ENCODE data around the gene ANKS1A. TPM values are rescaled to one million over a fixed set of nuclear protein-coding genes. Genes with fewer than 3 reads are reported as not detected.
"Not testable (repeated sequence)": the region's sequence is repeated elsewhere in the genome, so short reads cannot be mapped to it uniquely, and the experiment has no call there.

The ANKS1A gene
- total RNA-seq, 1 experiment from 2014 or later, result 26.5 TPM

GRCh38 chr6:35105078-35105477, 216.0 kb downstream of the ANKS1A start:
- peaks cover 5 to 13% of the 10 kb centered on the region in 2 experiments; a peak in 4 of 5 replicates for H3K9me3 Mint-ChIP-seq
- H3K27me3 Mint-ChIP-seq (ENCODE audit: low read depth), result peaks cover 5% of the 10 kb centered on the region; the same call in 1 of the 2 replicates
- WGBS (ENCODE audit: extremely low coverage, insufficient read length, low lambda C conversion rate), result no CpG with 5 or more reads among the region's 3 CpGs

GRCh38 chr6:35106061-35106460, 217.0 kb downstream of the ANKS1A start:
- peaks cover 5 to 13% of the 10 kb centered on the region in 2 experiments; a peak in 3 of 5 replicates for H3K9me3 Mint-ChIP-seq
- no CpG with 5 or more reads among the region's 6 CpGs for WGBS (ENCODE audit: extremely low coverage, insufficient read length, low lambda C conversion rate)
- H3K4me3 Mint-ChIP-seq, result not testable (repeated sequence)

More at GRCh38 chr6:35105078-35105477, 216.0 kb downstream of the ANKS1A start:
- H2AK5ac ChIP-seq (ENCODE audit: insufficient read length, low read length), result no peak overlapping the region
- no peak overlapping the region for H2BK20ac ChIP-seq (ENCODE audit: low read depth, low read length, poor library complexity, severe bottlenecking)
- H3K4me1 ChIP-seq (ENCODE audit: insufficient read depth, low read length), result no peaks in the 10 kb centered on the region
- no peaks in the 10 kb centered on the region for H3K9me3 ChIP-seq (ENCODE audit: control insufficient read depth, low read depth, low read length)
- Mint-ChIP-seq H3K4me1 (no peaks in the 10 kb centered on the region), H3K27ac (no peak overlapping the region), H3K36me3 (ENCODE audit: insufficient read depth in 1 of 3, low read depth in 3 of 3) (peaks cover 0 to 4% (median 0%) of the 10 kb centered on the region in 3 experiments; a peak in 2 of 7 replicates), H3K4me3 (no peak overlapping the region)
- H3K4ac ChIP-seq (ENCODE audit: low read depth, low read length), result no peak overlapping the region
- no peak for DNase-seq
- H2BK120ac ChIP-seq (ENCODE audit: low read depth, low read length, poor library complexity, severe bottlenecking), result no peak overlapping the region
- H2BK5ac ChIP-seq (ENCODE audit: insufficient read length, low read length), result no peak overlapping the region
- no peak overlapping the region for H4K91ac ChIP-seq (ENCODE audit: insufficient read length, low read depth, low read length)
- no peak overlapping the region for H3K27ac ChIP-seq (ENCODE audit: insufficient read length, low read depth, low read length)
- no peaks in the 10 kb centered on the region for H4K20me1 ChIP-seq (ENCODE audit: control insufficient read depth, insufficient read depth, insufficient read length)
- H3T11ph ChIP-seq (ENCODE audit: low read length), result no peak overlapping the region
- H2BK15ac ChIP-seq (ENCODE audit: low read depth, low read length), result no peak overlapping the region
- no peak overlapping the region for H4K8ac ChIP-seq (replicated peaks; ENCODE audit: insufficient read length, low read depth, low read length)
- H3K23ac ChIP-seq (ENCODE audit: insufficient read length, low read depth, low read length), result no peak overlapping the region
- H2AFZ ChIP-seq (ENCODE audit: low read length), result no peak overlapping the region
- H3K56ac ChIP-seq (ENCODE audit: insufficient read length, low read depth, low read length), result no peak overlapping the region
- TF ChIP-seq, protein P1, sequence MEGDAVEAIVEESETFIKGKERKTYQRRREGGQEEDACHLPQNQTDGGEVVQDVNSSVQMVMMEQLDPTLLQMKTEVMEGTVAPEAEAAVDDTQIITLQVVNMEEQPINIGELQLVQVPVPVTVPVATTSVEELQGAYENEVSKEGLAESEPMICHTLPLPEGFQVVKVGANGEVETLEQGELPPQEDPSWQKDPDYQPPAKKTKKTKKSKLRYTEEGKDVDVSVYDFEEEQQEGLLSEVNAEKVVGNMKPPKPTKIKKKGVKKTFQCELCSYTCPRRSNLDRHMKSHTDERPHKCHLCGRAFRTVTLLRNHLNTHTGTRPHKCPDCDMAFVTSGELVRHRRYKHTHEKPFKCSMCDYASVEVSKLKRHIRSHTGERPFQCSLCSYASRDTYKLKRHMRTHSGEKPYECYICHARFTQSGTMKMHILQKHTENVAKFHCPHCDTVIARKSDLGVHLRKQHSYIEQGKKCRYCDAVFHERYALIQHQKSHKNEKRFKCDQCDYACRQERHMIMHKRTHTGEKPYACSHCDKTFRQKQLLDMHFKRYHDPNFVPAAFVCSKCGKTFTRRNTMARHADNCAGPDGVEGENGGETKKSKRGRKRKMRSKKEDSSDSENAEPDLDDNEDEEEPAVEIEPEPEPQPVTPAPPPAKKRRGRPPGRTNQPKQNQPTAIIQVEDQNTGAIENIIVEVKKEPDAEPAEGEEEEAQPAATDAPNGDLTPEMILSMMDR (conservative IDR thresholded peaks at IDR 0.05), result no peak
- H3K9ac ChIP-seq (ENCODE audit: extremely low read depth, insufficient read length, low read length), result no peak overlapping the region
- H3K4me2 ChIP-seq (ENCODE audit: insufficient read depth, insufficient read length, low read length), result no peak overlapping the region
- H2BK12ac ChIP-seq (ENCODE audit: insufficient read length, low read depth, low read length), result no peak overlapping the region
- no peak overlapping the region for H3K14ac ChIP-seq (ENCODE audit: insufficient read depth, low read length)
- H3K79me1 ChIP-seq (ENCODE audit: insufficient read depth, low read depth, low read length, poor library complexity, severe bottlenecking), result no peaks in the 10 kb centered on the region
- H3K23me2 ChIP-seq (ENCODE audit: insufficient read length, low read depth, low read length, poor library complexity, severe bottlenecking), result no peaks in the 10 kb centered on the region
- H3K27me3 ChIP-seq (ENCODE audit: insufficient read depth, low read length), result no peaks in the 10 kb centered on the region
- no peak overlapping the region for H4K5ac ChIP-seq (ENCODE audit: insufficient read length, low read depth, low read length)
- H3K79me2 ChIP-seq (ENCODE audit: insufficient read depth, low read length), result no peaks in the 10 kb centered on the region
- H3K18ac ChIP-seq (ENCODE audit: insufficient read length, low read depth, low read length), result no peak overlapping the region

More at GRCh38 chr6:35106061-35106460, 217.0 kb downstream of the ANKS1A start:
- H3K79me1 ChIP-seq (ENCODE audit: insufficient read depth, low read depth, low read length, poor library complexity, severe bottlenecking); H3K23ac ChIP-seq (ENCODE audit: insufficient read length, low read depth, low read length); H3K27ac Mint-ChIP-seq; H2AFZ ChIP-seq (ENCODE audit: low read length); H3K14ac ChIP-seq (ENCODE audit: insufficient read depth, low read length); H4K8ac ChIP-seq (replicated peaks; ENCODE audit: insufficient read length, low read depth, low read length); H3K27me3 Mint-ChIP-seq (ENCODE audit: low read depth); H4K5ac ChIP-seq (ENCODE audit: insufficient read length, low read depth, low read length); H3K36me3 Mint-ChIP-seq (ENCODE audit: insufficient read depth in 1 of 3, low read depth in 3 of 3); H2BK12ac ChIP-seq (ENCODE audit: insufficient read length, low read depth, low read length); H2BK5ac ChIP-seq (ENCODE audit: insufficient read length, low read length); H2BK120ac ChIP-seq (ENCODE audit: low read depth, low read length, poor library complexity, severe bottlenecking); H3K56ac ChIP-seq (ENCODE audit: insufficient read length, low read depth, low read length); H3K27ac ChIP-seq (ENCODE audit: insufficient read length, low read depth, low read length); H3K23me2 ChIP-seq (ENCODE audit: insufficient read length, low read depth, low read length, poor library complexity, severe bottlenecking); H3K4ac ChIP-seq (ENCODE audit: low read depth, low read length); H3K9ac ChIP-seq (ENCODE audit: extremely low read depth, insufficient read length, low read length); H3K27me3 ChIP-seq (ENCODE audit: insufficient read depth, low read length); H3K4me1 ChIP-seq (ENCODE audit: insufficient read depth, low read length); H4K91ac ChIP-seq (ENCODE audit: insufficient read length, low read depth, low read length); H3K4me2 ChIP-seq (ENCODE audit: insufficient read depth, insufficient read length, low read length); H3K79me2 ChIP-seq (ENCODE audit: insufficient read depth, low read length); H3K18ac ChIP-seq (ENCODE audit: insufficient read length, low read depth, low read length); H2BK15ac ChIP-seq (ENCODE audit: low read depth, low read length); H3T11ph ChIP-seq (ENCODE audit: low read length); H3K4me1 Mint-ChIP-seq; H4K20me1 ChIP-seq (ENCODE audit: control insufficient read depth, insufficient read depth, insufficient read length); H2BK20ac ChIP-seq (ENCODE audit: low read depth, low read length, poor library complexity, severe bottlenecking); H3K9me3 ChIP-seq (ENCODE audit: control insufficient read depth, low read depth, low read length); H2AK5ac ChIP-seq (ENCODE audit: insufficient read length, low read length); DNase-seq: not testable (repeated sequence)

Data from H9 (cell line).